ENCODE data around the gene RUNDC1. TPM values are rescaled to one million over a fixed set of nuclear protein-coding genes. Genes with fewer than 3 reads are reported as not detected.

The RUNDC1 gene
- total RNA-seq, 1 experiment from 2014 or later: 14.2 TPM

GRCh38 chr17:43020789-43021740 lies 40.7 kb downstream of the RUNDC1 start:
- peak; percentile 64 for DNase-seq (ENCODE audit: low spot score)
- no peaks in the 10 kb centered on the region for H3K9me3 Mint-ChIP-seq
- TF ChIP-seq CBFB (CRISPR knock-in tag; IDR thresholded peaks at IDR 0.05; ENCODE audit: low read depth) (no peak), FOXP4 (CRISPR knock-in tag; IDR thresholded peaks at IDR 0.05) (no peak), ZSCAN18 (CRISPR knock-in tag; IDR thresholded peaks at IDR 0.05) (no peak), MAX (CRISPR knock-in tag; IDR thresholded peaks at IDR 0.05) (peak; percentile 17; the same call in 1 of the 2 replicates), USF1 (CRISPR knock-in tag; IDR thresholded peaks at IDR 0.05) (peak; percentile 72; the same call in 1 of the 2 replicates), PRRX2 (CRISPR knock-in tag; IDR thresholded peaks at IDR 0.05) (no peak), EMX1 (CRISPR knock-in tag; IDR thresholded peaks at IDR 0.05) (no peak), ZNF425 (CRISPR knock-in tag; conservative IDR thresholded peaks at IDR 0.05) (no peak), AR (CRISPR knock-in tag; IDR thresholded peaks at IDR 0.05) (no peak), E2F5 (CRISPR knock-in tag; IDR thresholded peaks at IDR 0.05) (0 out of 2 replicates have a peak, but pooled peaks have one; percentile 8), USF2 (CRISPR knock-in tag; IDR thresholded peaks at IDR 0.05) (peak; percentile 65)
- H3K36me3 Mint-ChIP-seq: peaks cover 12% of the 10 kb centered on the region
- CTCF ChIA-PET: interaction anchor here (0.5 to 1.8 kb wide), 10 partner anchors 14 to 1166 kb away, joined by 3 to 14 read pairs (median 5); partner anchors contain the start of genes IFI35, RPL27, TMEM106A and TMUB2
- POLR2A ChIA-PET: interaction anchor here (0.6 to 2.3 kb wide), 13 partner anchors 11 to 338 kb away, joined by 3 to 27 read pairs (median 4); partner anchors contain the start of genes IFI35, NBR1 and RPL27
- H3K27me3 Mint-ChIP-seq (ENCODE audit: low read depth): no peaks in the 10 kb centered on the region
- H3K4me1 Mint-ChIP-seq: peaks cover 21% of the 10 kb centered on the region
- peak overlapping the region; percentile 91 for H3K27ac Mint-ChIP-seq
- peak overlapping the region; percentile 94 for H3K4me3 Mint-ChIP-seq
- ATAC-seq: no peak; the same call in 1 of the 2 replicates
